Hematopoietic multipotent progenitor cell treated with erythropoietin and hydrocortisone succinate and interleukin-3 and kit ligand, for 17 days (in vitro differentiated cells): ENCODE data around the gene SIRT4.
"Not testable (repeated sequence)": the region's sequence is repeated elsewhere in the genome, so short reads cannot be mapped to it uniquely, and the experiment has no call there.

Experiments used
- DNase-seq: peaks from one replicate; pipeline ENCODE4 v3.0.0-alpha.2; 2015; ENCODE audit warnings: low spot score

SIRT4 gene, protein sequence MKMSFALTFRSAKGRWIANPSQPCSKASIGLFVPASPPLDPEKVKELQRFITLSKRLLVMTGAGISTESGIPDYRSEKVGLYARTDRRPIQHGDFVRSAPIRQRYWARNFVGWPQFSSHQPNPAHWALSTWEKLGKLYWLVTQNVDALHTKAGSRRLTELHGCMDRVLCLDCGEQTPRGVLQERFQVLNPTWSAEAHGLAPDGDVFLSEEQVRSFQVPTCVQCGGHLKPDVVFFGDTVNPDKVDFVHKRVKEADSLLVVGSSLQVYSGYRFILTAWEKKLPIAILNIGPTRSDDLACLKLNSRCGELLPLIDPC

GRCh38 chr12:120301962-120302815, at the start of gene SIRT4:
Gene SIRT4 (plus strand): TSS chr12:120302321. CDS start chr12:120303562, 1,241 bp downstream.
- peak; percentile 96 for DNase-seq

DNA sequence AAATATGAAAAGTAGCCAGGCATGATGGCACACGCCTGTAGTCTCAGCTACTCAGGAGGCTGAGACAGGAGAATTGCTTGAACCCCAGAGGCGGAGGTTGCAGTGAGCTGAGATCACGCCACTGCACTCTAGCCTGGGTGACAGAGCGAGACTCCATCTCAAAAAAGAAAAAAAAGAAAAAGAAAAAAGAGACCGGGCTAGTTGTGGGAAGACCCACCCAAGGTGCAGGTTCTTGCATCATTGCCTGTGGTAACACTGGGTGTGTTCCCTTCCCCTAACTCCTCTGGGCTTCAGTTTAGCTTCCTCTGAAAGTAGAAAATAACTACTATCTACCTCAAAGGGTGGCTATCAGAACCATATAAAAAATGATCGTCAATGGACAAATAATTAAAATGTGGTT, 48.8 kb upstream of the SIRT4 start:
- not testable (repeated sequence) for DNase-seq

DNA sequence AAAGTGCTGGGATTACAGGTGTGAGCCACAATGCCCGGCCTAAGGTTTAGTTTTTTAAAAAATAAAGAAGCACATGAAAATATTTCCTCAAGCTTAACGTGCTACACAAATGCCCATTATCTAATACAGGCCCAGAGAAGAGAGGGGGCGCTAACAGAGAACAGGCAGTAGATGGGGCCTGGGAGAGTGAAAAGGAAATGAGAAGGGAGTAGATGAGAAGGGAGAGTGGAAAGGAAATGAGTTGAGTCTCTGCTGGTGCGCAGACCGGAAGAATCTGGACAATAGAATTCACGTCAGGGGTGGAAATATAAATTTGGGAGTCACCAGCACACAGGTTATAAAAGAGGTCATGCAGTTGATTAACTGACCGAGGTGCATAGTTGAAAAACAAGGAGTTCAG, 47.3 kb upstream of the SIRT4 start:
- DNase-seq, result no peak

GRCh38 chr12:120257041-120257821, 44.9 kb upstream of the SIRT4 start:
- no peak for DNase-seq

GRCh38 chr12:120258323-120258896, 43.7 kb upstream of the SIRT4 start:
- DNase-seq, result no peak

DNA sequence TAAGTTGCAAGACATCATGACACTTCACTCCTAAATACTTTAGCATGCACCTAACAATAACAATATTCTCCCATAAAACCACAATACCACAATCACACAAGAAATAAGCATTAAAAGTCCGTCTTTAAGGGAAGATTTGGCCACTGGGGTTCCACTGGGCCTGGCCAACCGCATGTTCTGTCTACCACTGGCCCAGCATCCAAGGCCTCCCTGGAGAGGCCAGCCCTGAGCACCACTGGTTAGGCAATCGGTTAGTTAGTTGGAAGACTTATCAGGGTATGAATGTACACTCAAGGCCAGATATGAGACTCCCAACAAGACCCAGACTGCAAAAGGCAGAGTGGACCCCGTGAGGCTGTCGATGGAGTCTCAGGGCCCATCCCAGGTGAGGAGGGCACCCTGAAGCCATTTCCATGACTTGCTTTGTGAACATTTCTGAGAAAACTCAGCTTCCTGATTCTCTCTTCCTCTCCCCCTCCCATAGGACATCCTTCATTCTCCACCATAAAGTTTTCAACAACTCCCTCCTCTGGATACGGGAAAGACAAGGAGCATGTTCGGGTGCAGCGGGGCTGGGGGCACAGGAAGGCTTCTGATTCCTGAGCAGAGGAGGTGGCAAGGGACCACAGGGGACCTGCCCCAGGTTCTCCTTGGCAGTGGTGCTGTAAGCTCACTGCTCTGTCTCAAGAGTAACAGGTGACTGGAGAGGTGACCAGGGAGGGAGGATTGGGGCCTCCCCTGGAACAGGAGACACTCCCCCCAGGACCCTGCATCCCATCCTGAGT, 42.5 kb upstream of the SIRT4 start:
- no peak for DNase-seq

GRCh38 chr12:120260607-120261006, 41.5 kb upstream of the SIRT4 start:
- DNase-seq, result no peak

DNA sequence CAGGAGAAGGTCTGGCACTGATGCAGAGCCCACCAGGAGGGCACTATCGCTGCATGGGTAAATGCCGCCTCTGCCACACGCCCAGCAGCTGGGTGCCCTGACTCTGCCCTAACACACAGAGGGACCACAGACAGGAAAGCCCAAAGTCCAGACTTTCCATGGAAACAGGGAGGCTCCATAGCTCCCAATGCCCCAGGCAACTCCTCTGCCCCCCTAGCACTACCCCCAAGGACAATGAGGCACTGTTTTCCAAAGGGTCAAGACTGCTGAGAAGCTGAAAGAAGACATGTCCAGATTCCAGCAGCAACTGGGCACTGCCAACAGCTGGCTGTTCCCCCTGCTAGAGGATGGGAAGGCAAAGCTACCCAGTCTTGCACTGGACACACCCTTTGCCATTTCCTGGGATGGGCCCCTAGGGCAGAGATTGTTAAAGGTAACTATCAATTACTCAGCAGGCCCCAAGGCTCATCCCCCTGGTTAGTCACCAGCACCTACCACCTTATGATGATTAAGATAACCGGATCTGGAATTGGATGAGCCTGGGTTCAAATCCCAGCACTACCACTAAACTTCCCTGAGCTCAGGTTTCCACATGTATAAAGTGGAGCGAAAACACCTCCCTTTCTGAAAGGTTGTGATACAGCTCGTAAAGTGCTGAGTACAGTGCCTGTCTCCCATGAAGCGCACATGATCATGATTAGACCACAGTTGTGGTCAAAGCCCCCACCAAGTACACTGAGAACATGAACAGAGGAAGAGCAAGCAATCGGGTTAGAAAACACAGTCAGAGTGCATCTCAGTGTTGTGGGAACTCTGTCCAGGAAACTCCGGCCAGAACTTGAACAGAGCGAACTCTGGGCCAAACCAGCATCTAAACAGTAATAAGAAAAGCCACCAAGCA, 39.9 kb upstream of the SIRT4 start:
- no peak for DNase-seq

- DNase-seq, result no peak
Observed at GRCh38 chr12:120262852-120263747, 39.0 kb upstream of the SIRT4 start.

GRCh38 chr12:120263748-120264085, 38.4 kb upstream of the SIRT4 start:
- no peak for DNase-seq

- no peak for DNase-seq
Observed at GRCh38 chr12:120264086-120264903, 37.8 kb upstream of the SIRT4 start.

DNA sequence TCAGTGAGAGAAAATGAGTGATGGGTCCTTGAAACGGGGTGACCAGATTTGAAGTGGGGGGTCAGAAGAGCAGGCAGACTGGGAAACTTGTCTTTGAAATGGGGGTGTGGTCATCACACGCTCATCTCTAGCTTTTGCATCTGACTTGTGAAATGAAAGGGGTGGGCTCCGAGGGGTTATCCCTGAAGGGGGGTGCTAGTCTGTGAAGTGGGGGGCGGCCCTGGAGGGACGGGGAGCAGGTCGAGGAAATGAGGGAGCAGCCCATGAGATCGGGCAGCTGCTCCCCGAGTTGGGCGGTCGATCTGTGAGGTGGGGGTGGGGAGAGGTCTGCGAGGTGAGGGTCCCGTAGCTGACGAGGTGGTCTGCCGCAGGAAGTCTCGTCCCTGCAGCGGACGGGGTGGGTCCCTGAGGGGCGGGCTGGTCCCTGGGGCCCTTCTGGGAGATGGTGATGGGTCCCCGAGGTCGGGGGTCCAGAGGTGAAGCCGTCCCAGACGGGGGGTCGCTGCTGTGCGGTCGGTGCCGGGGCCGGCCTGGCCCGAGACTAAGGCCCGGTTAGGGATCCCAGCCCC, 37.1 kb upstream of the SIRT4 start:
- no peak for DNase-seq

DNA sequence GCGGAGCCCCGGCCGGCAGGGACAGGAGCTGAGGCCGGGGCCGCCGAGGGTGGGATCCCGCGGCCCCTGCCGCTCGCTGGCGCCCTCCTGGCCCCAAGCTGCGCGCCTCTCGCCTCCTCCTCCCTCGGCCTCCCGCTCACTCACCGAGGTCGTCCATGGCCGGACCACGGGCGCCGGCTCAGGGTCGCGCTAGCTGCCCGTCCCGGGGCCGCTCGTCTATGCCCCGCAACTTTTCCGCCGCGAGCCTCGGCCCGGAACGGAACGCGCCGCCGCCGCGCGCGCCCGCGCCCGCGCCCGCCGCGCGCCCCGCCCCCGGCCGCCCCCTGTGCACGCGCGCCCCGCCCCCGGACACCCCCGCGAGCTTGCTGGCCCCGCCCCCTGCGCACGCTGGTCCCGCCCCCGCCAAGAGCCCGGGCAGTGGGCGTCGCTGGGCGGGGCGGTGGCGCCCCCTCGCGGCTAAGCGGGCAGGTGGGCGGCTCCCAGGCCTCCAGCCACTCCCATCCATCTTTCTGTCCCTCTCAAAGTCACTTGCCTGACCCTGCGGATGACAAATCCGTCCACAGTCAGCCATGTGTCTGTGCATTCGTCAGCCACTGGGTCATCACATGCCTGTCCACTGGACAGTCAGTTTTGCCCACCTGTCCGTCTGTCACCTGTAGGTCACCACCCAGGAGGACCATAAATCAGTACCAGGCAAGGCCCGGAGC, 36.5 kb upstream of the SIRT4 start, which contains the start of gene PXN:
Gene PXN, minus strand, starts transcription at position 258 of the 707 bp plus-strand sequence. Its CDS starts 101 bp downstream, at position 157.
- DNase-seq, result peak; percentile 81

- DNase-seq, result no peak
Observed at GRCh38 chr12:120266180-120266870, 35.8 kb upstream of the SIRT4 start.

DNA sequence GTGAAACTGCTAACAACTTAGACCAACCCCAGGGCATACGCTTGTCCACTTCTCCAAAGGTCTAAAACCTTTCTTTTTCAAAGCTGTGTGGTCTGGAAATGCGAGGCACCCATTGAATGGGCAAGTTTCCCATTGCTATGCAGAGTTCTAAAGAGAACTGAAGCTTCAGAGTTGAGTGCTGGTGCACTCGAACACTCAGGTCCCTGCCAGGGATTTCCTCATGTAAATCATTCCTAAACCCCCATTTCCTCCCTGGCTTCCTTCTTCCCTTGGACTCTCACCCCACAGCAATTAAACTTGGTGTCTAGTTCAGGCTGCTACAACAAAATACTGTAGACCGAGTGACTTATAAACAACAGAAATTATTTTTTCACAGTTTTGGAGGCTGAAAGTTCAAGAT, 34.4 kb upstream of the SIRT4 start:
- DNase-seq, result no peak

- DNase-seq, result no peak
Observed at GRCh38 chr12:120276734-120277133, 25.4 kb upstream of the SIRT4 start.
